GM12892 (cell line): ENCODE data around the gene CD69.

Source experiments
- POLR2A ChIP-seq: IDR thresholded peaks from 2 replicates; pipeline ENCODE4 v1.6.1; 2011; ENCODE audit warnings: low read depth, low read length, control low read depth
- POLR2AphosphoS5 ChIP-seq: IDR thresholded peaks from 2 replicates; pipeline ENCODE4 v1.6.1; 2011; ENCODE audit warnings: low read depth, low read length, control low read depth

DNA sequence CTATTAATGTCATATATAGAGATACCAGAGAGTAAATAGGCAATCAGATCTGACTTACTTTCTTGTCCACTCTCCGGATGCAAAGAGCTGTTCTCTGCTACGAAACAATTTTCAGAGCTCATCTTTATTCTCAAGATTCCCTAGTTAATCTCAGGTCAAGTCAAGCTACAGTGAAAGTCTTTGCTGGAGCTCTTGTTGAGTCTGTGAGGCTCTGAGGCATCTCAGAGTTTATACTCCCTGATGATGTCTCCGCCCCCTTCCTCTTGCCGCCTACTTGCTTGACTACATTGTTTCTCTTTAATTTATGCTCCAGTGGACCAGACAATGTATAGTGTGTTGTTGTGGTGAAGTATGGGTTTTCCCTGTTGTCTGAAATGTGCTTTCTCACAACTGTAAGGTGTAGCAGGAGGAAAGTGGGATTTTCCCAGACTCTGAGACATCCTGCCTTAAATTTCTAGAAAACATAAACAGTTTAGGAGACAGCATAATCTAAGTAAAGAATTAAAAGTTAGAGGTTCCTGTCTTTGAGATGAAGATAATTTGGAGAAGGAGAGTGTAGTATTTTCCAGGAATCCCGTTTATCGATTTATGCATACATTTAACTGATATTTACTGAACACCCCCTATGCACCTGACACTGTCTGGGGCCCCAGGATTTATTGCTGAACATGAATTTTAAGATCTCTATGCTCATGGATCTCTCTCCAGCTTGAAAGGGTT is at the start of gene CD69:
- TF ChIP-seq POLR2AphosphoS5 (peak; percentile 99), POLR2A (peak; percentile 99)
